GM23338 (cell line): ENCODE results near the gene ZNF26. TPM values are rescaled to one million over a fixed set of nuclear protein-coding genes. Genes with fewer than 3 reads are reported as not detected.

Experiments used
- CREB1 ChIP-seq: fragments of 250-450 bp; sonication (Bioruptor Pico); IDR thresholded peaks from 2 replicates; pipeline ENCODE4 v1.5.0; 2020; ENCODE audit warnings: low read depth, mild to moderate bottlenecking, moderate library complexity
- polyA plus RNA-seq: library from polyadenylated mRNA; unstranded; fragments of >200 nt; fragmentation: Nextera tagmentation; extraction: Ambion mirVana; gene quantifications from 2 replicates; pipeline ENCODE4 v1.2.1, GENCODE V29; 2016
- small RNA-seq: library from RNA; depleted of rRNA; stranded (forward); fragments of <200 nt; gene quantifications from one replicate; pipeline ENCODE3, GENCODE V24; 2014; ENCODE audit warnings: low replicate concordance
- total RNA-seq: library from RNA; depleted of rRNA; stranded (reverse); fragments of >200 nt; shearing (Covaris generic); gene quantifications from 2 replicates; pipeline ENCODE4 v1.2.3, GENCODE V29; 2014; rRNA removed

The ZNF26 gene
- total and polyA plus RNA-seq, 2 experiments from 2014 or later, result 4.8 to 18.9 TPM

GRCh38 chr12:133073836-133074235, 87.7 kb downstream of the ZNF26 start (continued):
- TF ChIP-seq CREB1, result no peak

Small RNA genes within 50 kb of the gene (small RNA-seq; reads per million reads assigned to genes)
- not detected for gene RNU4ATAC12P

Other genes starting within 250 kb of the ZNF26 start
- 63.7 and 68.4 TPM in 2 replicates for gene ANKLE2, start 224.5 kb upstream of the ZNF26 start, total RNA-seq
- gene ANKLE2, start 224.5 kb upstream of the ZNF26 start, polyA plus RNA-seq, result 25.1 and 27.2 TPM in 2 replicates
- gene GOLGA3, start 157.5 kb upstream of the ZNF26 start, total RNA-seq, result 36.4 and 57.8 TPM in 2 replicates
- 10.3 and 12.7 TPM in 2 replicates for gene GOLGA3, start 157.5 kb upstream of the ZNF26 start, polyA plus RNA-seq
- 42.7 and 47.7 TPM in 2 replicates for gene CHFR, start 98.8 kb upstream of the ZNF26 start, total RNA-seq
- gene CHFR, start 98.8 kb upstream of the ZNF26 start, polyA plus RNA-seq, result 20.6 and 23.0 TPM in 2 replicates
- gene ZNF605, start 30.1 kb upstream of the ZNF26 start, total RNA-seq, result 14.4 and 17.1 TPM in 2 replicates
- 10.7 and 13.5 TPM in 2 replicates for gene ZNF605, start 30.1 kb upstream of the ZNF26 start, polyA plus RNA-seq
- 36.3 and 46.6 TPM in 2 replicates for gene ZNF84, start 51.1 kb downstream of the ZNF26 start, total RNA-seq
- 15.0 and 21.1 TPM in 2 replicates for gene ZNF84, start 51.1 kb downstream of the ZNF26 start, polyA plus RNA-seq
- 11.0 and 15.4 TPM in 2 replicates for gene ZNF140, start 94.6 kb downstream of the ZNF26 start, total RNA-seq
- 13.4 and 16.2 TPM in 2 replicates for gene ZNF140, start 94.6 kb downstream of the ZNF26 start, polyA plus RNA-seq
- gene ZNF891, start 143.9 kb downstream of the ZNF26 start, total RNA-seq, result 5.4 and 5.5 TPM in 2 replicates
- 1.6 and 1.8 TPM in 2 replicates for gene ZNF891, start 143.9 kb downstream of the ZNF26 start, polyA plus RNA-seq
- gene ZNF10, start 144.3 kb downstream of the ZNF26 start, total RNA-seq, result 10.3 and 18.5 TPM in 2 replicates
- gene ZNF10, start 144.3 kb downstream of the ZNF26 start, polyA plus RNA-seq, result 7.3 and 8.2 TPM in 2 replicates
- 17.5 and 25.2 TPM in 2 replicates for gene ZNF268, start 195.1 kb downstream of the ZNF26 start, total RNA-seq
- gene ZNF268, start 195.1 kb downstream of the ZNF26 start, polyA plus RNA-seq, result 11.2 and 15.1 TPM in 2 replicates
- gene ANHX, start 249.5 kb downstream of the ZNF26 start, total RNA-seq, result not detected in 2 replicates
- gene ANHX, start 249.5 kb downstream of the ZNF26 start, polyA plus RNA-seq, result not detected in 2 replicates